HG03442 (cell line): ENCODE data around the gene FURIN.
A peak's percentile ranks its signal among the peaks of the same experiment; 100 is the strongest.
"Not testable (repeated sequence)": the region's sequence is repeated elsewhere in the genome, so short reads cannot be mapped to it uniquely, and the experiment has no call there.

Experiments used
- ATAC-seq: cut with Tn5 transposase; IDR thresholded peaks from one replicate; pipeline ENCODE4 v1.9.1; 2021; ENCODE audit warnings: mild to moderate bottlenecking, moderate library complexity; ENCODE audit not compliant: unreplicated experiment

FURIN gene

DNA sequence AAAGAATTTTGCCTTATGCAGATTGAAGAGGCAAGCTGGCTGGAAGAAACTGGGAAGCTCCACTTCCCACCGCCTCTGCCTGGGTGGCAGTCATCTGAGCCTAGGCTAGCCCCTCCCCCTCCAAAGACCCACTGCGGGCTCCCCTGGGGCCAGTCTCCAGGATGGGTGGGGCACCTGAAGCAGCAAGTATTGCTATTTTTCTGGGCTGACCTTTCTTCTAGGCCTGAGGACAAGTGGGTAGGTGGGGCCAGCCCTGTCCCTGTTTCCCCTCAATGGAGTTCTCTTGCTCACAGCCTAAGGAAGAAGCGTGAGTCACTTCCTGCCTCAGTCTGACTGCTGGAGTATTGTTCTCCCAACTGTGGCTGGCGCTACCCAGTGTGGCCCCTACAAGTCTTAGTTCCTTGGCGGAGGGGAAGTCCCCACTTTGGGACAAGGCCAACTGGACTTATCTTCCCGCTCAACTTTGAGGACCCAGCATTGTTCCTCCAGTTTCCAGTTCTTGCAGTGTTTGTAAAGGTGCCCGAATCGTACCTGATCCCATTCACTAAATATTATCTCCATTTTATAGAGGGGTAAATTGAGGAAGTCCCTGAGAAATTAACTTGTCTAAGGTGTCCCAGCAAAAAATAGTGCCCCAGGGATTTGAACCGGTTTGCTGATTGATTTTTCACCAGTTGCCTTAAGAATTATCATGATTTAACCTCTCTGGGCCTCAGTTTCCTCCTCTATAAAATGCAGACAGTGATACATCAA is 1.4 kb downstream of the FURIN start:
- ATAC-seq: no peak

DNA sequence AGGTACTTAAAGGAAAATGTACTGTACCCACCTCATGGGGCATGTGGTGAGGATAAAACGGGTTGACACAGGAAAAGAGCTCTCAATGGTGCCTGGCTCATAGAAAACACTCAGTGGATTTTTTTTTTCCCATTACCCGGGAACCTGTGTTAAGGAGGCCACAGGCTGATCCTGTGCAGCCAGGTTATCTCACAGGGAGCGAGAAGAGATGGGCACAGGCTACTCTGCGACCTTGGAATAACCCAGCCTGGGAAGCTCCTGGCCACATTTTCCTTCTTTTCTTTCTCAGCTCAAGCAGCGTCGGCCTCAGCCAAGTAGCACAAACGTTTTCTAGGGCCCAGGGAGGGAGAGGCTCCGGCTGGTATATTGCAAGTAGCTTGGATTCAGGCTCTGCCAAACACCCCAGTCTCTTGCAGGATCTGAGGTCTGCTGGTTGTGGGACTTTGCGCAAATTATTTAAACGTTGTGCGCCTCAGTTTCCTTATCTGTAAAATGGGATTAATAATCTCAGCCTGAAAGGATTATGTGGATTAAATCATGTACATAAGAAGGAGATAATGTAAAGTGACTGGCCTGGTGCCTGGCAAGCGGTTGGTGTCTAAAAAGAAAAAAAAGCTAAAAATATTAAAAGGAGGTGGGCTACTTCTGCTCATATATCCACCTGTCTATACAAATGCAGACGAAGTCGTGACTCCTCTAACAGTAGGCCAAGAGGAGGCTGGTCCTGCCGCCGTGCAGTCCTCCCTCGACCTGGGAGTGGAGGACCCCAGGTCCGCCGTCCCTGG is 2.2 kb downstream of the FURIN start:
- ATAC-seq: no peak

DNA sequence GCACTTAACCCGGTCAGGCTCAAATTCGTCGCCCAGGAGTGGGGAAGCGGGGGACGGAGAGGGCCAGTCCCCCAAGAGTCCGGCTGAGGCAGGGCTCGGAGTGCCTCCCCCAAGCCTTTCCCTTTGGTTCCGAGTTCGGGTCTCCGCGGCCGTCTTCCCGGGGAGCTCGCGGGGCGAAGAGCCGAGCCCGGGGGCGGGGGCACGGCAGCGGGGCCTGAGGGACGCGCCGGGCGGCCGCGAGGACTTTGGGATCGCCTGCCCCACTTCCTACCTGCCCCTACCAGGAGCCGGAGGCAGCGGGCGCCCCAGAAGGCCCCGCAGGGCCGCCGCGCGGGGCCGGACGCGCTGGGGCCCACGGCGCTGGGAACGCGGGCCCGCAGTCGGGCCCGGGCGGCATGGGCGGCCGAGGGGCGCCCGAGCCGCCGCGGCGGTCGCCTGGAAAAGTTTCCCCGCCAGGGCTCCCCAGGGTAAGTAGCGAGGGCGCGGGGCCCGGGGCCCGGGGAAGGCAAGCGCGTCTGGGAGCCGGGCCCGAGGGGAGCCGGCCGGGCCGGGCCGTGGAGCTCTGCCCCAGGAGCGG is 2.8 kb downstream of the FURIN start:
- ATAC-seq: no peak

DNA sequence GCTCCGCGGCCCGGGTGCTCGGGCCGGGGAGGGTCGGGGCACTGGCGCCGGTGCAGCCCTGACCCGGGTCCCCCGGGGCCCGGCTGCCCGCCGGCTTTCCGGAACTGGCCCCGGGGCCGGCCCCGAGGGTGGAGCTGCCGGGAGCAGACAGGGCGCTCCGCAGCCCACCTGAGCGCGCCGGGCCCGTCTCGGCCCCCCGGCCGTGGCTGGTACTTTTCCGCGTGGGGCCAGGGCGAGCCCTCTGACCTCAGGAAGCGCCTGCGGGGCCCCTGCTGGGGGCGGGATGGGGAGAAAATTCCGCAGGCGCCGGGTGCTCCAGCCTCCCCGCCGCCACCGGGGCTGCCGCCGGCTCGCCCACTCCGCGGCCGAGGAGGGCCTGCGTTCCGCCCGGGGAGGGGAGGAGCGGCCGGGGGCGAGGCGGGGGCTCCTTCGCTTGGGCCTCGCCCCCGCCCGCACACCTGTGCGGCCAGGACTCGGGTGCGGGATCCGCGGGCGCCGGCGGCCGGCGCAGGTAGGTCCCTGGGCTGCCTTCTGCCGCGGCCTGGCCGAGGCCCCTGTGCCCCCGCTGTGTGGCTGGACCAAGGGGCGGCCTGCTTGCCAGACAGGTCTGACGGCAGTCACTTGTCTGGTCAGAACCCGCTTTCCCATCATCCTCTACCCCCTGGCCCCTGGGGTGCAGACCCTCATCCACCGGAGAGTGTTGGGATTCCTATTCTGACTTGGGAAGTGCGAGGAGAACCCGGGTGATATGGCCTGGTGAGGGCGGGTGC is 3.5 kb downstream of the FURIN start:
- ATAC-seq: no peak

DNA sequence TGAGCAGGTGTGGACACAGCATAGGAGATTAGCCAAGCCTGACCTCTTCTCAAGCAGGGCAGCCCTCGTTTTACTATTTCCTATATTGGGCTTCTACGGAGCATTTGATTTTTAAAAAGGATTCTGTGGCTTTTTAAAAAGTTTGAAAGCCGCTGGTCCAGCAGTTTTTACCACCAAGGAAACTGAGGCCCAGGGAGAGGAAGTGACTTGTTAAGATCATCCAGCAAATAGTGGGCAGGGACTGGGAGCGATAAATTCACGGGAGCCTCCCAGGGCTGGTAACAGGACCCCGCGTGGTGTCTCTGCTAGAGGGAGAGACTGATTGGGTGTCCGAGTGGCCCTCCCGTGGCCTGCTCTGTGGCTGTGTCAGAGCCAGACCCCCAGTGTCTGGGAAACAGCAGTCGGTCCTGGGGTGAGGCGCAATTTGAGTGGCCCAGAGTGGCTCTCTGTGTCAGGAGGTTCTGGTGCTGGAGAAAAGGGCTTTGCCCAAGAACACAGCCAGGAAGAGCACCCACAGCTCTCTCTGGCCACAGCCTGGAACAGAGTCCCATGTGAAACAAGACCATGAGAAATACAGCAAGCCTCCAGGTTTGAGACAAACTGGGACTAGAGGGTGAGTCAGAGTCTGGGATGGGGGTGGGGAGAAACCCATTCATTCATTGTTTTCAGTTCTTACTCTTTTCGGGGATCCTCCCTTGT is 4.2 kb downstream of the FURIN start:
- ATAC-seq: peak; percentile 29

DNA sequence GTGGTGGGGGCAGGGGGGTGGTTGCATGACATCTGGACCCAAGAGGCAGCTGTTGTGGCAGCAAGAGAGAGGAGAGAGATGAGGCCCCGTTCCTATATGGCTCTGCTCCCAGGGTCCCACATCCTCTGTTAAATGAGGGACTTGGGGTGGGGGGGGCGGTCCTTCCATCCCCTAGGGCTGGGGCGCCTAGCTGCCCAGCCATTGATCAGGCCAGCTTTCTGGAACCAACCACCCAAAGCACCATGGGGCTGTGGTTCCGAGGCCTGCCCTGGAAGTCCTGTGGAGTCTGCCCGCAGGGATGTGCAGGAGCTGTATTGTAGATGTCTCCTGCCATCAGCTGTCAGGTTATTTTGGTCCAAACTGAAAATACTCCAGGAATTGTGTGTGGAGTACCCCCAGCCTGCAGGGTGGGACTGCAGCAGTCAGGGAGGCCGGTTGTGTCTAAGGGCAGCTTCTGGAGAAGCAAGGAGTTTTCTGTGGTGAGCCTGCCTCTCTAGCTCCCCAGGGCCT is 5.2 kb downstream of the FURIN start:
- ATAC-seq: no peak

DNA sequence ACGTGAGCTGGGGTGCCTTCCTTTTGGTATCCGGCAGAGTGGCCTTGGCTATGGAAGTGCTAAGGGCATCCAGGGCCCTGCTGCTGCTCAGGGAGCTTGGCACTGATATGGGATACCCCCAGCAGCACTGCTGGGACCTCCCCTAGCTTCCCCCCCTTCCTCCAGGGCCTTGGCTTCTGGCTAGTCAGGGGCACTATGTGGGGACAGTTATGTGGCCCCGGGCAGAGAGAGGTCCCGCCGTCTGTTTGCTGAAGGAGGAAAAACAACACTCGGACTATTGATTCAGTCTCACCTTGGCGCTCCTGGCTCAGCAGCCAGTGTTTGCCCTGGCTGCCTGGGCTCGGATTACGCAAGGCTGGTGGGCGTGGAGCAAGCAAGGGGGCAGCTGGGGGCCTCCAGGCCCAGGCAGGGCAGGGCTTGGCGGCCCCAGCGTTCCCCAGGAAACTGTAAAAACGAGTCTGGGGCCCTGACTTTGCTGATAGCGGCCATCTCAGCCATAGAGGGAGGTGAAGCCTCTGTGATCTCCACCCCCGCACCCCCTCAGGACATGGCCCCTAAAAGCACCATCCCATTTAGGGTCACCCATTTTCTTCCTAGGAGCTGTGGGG is 5.7 kb downstream of the FURIN start:
- no peak for ATAC-seq

DNA sequence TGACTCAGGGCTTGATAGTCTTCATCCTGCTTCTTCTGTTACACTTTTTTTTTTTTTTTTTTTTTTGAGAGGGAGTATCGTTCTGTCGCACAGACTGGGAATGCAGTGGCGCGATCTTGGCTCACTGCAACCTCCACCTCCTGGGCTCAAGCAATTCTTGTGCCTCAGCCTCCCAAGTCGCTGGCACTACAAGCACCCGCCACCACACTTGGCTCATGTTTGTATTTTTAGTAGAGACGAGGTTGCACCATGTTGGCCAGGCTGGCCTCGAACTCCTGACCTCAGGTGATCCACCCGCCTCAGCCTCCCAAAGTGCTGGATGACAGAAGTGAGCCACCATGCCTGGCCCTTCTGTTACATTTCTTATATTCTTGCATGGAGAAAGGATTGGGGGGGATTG is 6.6 kb downstream of the FURIN start:
- ATAC-seq: not testable (repeated sequence)

DNA sequence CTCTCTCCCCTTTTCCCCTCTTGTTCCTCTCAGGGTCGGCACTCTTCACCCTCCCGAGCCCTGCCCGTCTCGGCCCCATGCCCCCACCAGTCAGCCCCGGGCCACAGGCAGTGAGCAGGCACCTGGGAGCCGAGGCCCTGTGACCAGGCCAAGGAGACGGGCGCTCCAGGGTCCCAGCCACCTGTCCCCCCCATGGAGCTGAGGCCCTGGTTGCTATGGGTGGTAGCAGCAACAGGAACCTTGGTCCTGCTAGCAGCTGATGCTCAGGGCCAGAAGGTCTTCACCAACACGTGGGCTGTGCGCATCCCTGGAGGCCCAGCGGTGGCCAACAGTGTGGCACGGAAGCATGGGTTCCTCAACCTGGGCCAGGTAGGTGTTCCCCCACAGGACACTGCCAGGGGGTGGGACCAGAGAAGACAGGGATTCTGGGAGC is 7.2 kb downstream of the FURIN start:
- ATAC-seq: no peak

DNA sequence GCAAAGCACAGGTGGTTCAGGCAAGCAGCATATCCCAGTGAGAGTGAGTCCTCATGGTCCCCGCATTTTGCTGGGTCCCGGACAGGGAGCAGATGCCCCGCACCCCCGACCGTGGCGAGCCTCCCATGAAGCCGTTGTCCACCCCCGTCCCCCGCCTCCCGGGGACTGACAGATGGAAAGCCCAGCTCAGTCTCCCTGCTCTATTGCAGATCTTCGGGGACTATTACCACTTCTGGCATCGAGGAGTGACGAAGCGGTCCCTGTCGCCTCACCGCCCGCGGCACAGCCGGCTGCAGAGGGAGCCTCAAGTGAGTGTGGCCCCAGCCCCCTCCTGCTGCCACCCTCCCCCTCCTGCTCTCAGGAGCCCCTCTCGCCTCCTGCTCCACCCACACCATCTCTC is 7.7 kb downstream of the FURIN start:
- ATAC-seq: no peak

DNA sequence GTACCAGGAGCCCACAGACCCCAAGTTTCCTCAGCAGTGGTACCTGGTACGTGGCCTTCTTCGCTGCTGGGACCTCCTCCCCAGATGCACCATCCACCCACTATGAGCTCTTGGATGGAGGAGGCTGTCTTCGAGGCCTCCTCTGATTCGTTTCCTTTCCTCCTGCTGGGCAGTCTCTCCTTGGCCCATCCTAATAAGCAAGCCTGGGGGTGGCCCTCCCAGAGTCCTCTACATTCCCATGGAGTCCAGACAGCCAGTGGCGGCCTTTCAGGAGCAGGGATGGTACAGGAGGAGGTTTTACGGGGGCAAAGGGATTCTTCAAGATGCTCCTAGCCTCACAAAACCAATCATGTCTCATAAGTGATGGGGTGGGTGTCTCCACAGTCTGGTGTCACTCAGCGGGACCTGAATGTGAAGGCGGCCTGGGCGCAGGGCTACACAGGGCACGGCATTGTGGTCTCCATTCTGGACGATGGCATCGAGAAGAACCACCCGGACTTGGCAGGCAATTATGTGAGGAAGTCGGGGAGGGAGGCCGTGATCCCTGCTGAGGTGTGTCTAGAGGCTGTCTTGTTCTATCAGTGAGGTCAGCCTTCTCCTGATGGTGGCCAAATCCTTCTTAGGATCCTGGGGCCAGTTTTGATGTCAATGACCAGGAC is 8.3 kb downstream of the FURIN start:
- no peak for ATAC-seq

DNA sequence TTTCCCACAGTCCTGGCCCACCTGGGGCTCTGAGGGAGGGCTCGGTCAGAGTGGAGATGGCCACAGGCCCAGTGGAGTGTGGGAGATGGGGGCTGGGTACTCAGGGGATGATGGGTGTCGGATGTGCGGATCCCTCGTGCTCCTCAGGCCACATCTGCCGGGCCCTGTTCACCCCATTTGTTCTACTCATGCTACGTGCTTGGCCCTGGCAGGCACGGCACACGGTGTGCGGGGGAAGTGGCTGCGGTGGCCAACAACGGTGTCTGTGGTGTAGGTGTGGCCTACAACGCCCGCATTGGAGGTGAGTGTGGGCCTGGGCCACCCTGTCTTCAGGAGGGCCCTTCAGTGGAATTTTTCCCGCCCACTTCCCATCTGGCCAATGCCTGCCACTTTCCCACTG is 8.9 kb downstream of the FURIN start:
- no peak for ATAC-seq

DNA sequence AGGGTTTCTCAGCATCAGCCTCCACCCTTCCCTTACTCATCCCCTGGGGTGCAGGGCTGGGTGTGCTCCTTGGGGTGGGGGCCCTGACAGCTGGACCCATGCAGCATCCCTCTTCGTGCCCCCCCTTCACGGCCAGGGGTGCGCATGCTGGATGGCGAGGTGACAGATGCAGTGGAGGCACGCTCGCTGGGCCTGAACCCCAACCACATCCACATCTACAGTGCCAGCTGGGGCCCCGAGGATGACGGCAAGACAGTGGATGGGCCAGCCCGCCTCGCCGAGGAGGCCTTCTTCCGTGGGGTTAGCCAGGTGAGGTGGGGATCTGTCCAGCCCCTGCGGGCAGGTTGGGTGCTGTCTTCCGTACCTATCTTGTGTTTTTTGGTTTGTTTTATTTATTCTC is 9.6 kb downstream of the FURIN start:
- no peak for ATAC-seq

DNA sequence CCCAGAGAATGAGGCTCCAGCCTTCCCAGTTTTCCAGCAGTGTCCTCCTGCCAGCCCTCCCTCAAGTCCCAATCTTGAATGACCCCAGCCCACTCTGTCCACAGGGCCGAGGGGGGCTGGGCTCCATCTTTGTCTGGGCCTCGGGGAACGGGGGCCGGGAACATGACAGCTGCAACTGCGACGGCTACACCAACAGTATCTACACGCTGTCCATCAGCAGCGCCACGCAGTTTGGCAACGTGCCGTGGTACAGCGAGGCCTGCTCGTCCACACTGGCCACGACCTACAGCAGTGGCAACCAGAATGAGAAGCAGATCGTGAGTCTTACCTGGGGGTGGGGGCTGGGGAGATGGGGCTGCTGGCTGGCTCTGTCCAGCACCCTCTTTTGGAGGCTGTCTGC is 10.3 kb downstream of the FURIN start:
- no peak for ATAC-seq

DNA sequence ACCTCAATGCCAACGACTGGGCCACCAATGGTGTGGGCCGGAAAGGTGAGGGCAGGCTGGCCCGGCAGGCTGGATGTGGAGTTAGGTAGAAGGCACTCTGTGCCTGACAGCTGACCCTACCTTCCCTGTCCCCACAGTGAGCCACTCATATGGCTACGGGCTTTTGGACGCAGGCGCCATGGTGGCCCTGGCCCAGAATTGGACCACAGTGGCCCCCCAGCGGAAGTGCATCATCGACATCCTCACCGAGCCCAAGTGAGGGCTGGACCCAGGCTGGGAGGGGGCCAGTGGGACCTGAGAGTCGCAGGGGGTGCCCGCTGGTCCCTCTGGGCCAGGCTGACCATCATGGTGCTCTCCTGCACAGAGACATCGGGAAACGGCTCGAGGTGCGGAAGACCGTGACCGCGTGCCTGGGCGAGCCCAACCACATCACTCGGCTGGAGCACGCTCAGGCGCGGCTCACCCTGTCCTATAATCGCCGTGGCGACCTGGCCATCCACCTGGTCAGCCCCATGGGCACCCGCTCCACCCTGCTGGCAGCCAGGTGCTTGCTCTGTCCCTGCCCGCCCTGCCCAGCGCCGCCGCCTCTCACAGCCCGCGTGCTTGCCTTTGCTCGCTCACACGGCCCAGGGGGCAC is 11.5 kb downstream of the FURIN start:
- no peak for ATAC-seq

DNA sequence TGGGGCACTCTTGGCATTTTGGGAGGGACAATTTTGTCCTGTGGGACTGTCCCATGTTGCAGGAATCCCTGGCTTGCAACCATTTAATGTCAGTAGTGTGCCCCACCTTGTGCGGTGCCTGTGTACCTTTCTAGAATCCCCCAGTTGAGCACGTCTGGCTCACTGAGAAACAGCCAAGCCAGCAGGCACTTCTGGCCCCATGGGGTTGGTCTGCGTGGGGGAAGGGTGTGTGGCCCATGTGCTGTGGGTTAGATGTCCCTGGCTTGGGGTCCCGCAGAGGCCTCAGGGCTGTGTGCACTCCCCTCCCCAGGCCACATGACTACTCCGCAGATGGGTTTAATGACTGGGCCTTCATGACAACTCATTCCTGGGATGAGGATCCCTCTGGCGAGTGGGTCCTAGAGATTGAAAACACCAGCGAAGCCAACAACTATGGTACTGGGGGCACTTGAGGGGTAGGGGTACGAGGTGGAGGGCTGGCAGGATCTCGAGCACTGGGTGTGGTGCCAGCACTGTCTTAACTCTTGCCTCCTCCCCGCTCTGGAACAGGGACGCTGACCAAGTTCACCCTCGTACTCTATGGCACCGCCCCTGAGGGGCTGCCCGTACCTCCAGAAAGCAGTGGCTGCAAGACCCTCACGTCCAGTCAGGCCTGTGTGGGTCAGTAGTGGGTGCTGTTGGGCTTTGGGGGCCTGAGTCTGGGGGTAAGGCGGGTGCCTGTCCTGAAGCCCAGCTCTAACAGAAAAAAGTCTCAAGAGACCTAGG is 12.2 kb downstream of the FURIN start:
- ATAC-seq: no peak

DNA sequence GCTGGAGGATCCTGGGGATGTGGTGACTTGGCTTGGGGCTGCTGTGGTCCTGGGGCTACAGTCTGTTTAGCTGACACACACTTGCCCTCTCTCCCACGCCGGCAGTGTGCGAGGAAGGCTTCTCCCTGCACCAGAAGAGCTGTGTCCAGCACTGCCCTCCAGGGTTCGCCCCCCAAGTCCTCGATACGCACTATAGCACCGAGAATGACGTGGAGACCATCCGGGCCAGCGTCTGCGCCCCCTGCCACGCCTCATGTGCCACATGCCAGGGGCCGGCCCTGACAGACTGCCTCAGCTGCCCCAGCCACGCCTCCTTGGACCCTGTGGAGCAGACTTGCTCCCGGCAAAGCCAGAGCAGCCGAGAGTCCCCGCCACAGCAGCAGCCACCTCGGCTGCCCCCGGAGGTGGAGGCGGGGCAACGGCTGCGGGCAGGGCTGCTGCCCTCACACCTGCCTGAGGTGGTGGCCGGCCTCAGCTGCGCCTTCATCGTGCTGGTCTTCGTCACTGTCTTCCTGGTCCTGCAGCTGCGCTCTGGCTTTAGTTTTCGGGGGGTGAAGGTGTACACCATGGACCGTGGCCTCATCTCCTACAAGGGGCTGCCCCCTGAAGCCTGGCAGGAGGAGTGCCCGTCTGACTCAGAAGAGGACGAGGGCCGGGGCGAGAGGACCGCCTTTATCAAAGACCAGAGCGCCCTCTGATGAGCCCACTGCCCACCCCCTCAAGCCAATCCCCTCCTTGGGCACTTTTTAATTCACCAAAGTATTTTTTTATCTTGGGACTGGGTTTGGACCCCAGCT is 13.0 kb downstream of the FURIN start:
- ATAC-seq: no peak
